Omental fat pad (tissue), 4 donors: ENCODE measurements around the gene PRR23E. TPM values are rescaled to one million over a fixed set of nuclear protein-coding genes. Genes with fewer than 3 reads are reported as not detected.

ENCODE experiments used
- ATAC-seq: fragments of 150-250 bp; one replicate; pipeline ENCODE4 v1.9.1; 2016; ENCODE audit warnings: mild to moderate bottlenecking, moderate library complexity; ENCODE audit not compliant: low FRiP score
- DNase-seq: peaks from one replicate; pipeline ENCODE4 v3.0.0-alpha.2; 2019; ENCODE audit warnings: low spot score
- CTCF ChIP-seq, 3 donors: fragments of 450-650 bp; IDR thresholded peaks; one replicate each; pipeline ENCODE4 v1.5.1; 2016 to 2017; ENCODE audit warnings: antibody characterized with exemption in 3 of 3, mild to moderate bottlenecking in 3 of 3, moderate library complexity in 2 of 3
- total RNA-seq, 4 donors: library from RNA; depleted of rRNA; stranded (reverse); fragments of >200 nt; gene quantifications; one replicate each; pipeline ENCODE4 v1.1.0, GENCODE V29; 2016

The PRR23E gene
- total RNA-seq, 4 donors from 2014 or later: not detected

DNA sequence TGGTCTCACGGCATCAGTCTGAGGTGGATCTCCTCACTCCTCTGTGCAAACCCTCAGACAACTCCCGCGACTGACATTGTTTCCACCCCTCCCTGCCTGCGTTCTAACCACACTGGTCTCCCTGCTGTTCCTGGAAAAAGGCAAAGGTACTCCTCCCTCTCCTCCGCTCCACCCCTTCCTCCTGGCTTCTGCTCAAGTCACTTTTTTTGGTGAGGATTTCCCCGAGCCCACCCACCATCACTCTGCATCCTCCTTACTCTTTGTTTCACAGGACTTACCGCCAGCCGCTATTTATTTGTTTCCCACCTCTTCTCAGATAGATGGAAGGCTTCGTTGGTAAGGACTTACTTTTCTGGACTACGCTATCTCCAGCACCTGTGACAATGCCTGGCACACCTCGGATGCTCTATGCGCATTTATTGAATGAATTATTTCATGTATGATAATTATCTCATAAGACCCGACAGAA, 25.6 kb downstream of the PRR23E start:
- no peak for TF ChIP-seq CTCF (IDR thresholded peaks at IDR 0.05)
- ATAC-seq (no peak), DNase-seq (no peak)

- TF ChIP-seq CTCF (IDR thresholded peaks at IDR 0.05): no peak
- no peak for DNase-seq
- no peak for ATAC-seq
These were observed 27.6 kb downstream of the PRR23E start for GRCh38 chr3:127220497-127220896.

GRCh38 chr3:127221037-127221436, 28.1 kb downstream of the PRR23E start:
- no peak for TF ChIP-seq CTCF (IDR thresholded peaks at IDR 0.05)
- ATAC-seq (no peak), DNase-seq (no peak)

GRCh38 chr3:127221446-127222035, 28.6 kb downstream of the PRR23E start:
- TF ChIP-seq CTCF (IDR thresholded peaks at IDR 0.05): no peak
- DNase-seq (no peak), ATAC-seq (no peak)

- DNase-seq: no peak
- no peak for ATAC-seq
- TF ChIP-seq CTCF (IDR thresholded peaks at IDR 0.05): no peak
These were observed 29.2 kb downstream of the PRR23E start for GRCh38 chr3:127222163-127222562.

DNA sequence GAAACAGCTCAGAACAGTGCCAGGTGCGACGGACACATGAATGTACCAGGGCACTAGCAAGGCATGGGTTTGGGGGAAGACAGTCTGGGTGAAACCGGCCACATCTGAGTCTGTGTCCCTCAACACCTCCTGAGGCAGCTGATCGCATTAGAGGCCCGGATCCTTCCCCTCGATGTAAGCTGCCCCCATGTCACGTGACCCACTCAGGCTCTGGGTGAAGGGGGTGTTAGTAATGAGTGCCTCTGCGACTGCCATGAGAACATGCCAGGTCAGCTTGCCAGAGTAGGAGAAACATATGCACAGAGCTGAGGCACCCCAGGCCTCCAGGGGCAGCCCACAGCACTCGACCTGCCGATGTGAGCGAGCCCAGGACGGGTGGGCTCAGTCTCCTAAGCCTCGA, 29.7 kb downstream of the PRR23E start:
- no peak for TF ChIP-seq CTCF (IDR thresholded peaks at IDR 0.05)
- DNase-seq (no peak), ATAC-seq (no peak)

- ATAC-seq (no peak), DNase-seq (no peak)
- TF ChIP-seq CTCF (IDR thresholded peaks at IDR 0.05): no peak
These were observed 31.2 kb downstream of the PRR23E start for GRCh38 chr3:127224118-127224517.
